ENCODE measurements around the gene GFRA1.

GRCh38 chr10:116150606-116151005 is 122.4 kb downstream of the GFRA1 start:
- TF ChIP-seq CTCF (IDR thresholded peaks at IDR 0.05) (no peak), POLR2A (IDR thresholded peaks at IDR 0.05) (no peak)
